Ovary (tissue), 3 donors: ENCODE results near the gene TMEM115.

Experiments used
- CTCF ChIP-seq, 3 donors: fragments of 450-650 bp in 2 of 3; fragments of 200-600 bp in 1 of 3; IDR thresholded peaks; one replicate each; pipeline versions ENCODE4 v1.5.1 to v1.8.0; 2016 to 2022; ENCODE audit warnings: antibody characterized with exemption in 3 of 3, mild to moderate bottlenecking in 1 of 3
- EP300 ChIP-seq: sonication (generic); formaldehyde crosslinking; IDR thresholded peaks from one replicate; pipeline ENCODE4 v1.6.1; 2017; ENCODE audit warnings: antibody characterized with exemption
- POLR2A ChIP-seq: fragments of 450-650 bp; IDR thresholded peaks from one replicate; pipeline ENCODE4 v1.6.1; 2017; ENCODE audit warnings: antibody characterized with exemption, mild to moderate bottlenecking, moderate library complexity
- donor health status: DM: no; HTN: no; CAD: no.

GRCh38 chr3:50336452-50337174 is 22.7 kb downstream of the TMEM115 start:
- TF ChIP-seq CTCF (IDR thresholded peaks at IDR 0.05) (no peak), POLR2A (no peak), EP300 (no peak)
